ENCODE data around the gene NR1H4. TPM values are rescaled to one million over a fixed set of nuclear protein-coding genes. Genes with fewer than 3 reads are reported as not detected.
"Not testable (repeated sequence)": the region's sequence is repeated elsewhere in the genome, so short reads cannot be mapped to it uniquely, and the experiment has no call there.

Gene NR1H4
- 10 to 100 TPM; 10.7 to 50.7 (median 28.8) TPM for total RNA-seq

DNA sequence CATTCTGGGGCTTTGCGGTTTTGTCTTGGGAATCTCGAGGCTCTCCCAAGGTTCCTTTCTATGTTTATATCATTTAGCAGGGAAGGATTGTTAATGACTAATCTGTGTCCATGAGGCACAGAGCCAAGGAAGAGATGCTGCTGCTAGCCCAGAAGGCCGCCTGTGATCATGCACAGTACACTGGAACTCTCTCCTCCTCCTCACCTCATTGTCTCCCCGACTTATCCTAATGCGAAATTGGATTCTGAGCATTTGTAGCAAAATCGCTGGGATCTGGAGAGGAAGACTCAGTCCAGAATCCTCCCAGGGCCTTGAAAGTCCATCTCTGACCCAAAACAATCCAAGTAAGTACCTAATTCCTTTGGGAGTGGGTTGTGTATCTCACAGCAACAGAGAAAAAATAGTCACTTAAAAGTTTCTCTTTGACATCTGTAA is at the start of gene NR1H4:
Gene NR1H4 (plus strand): TSS at position 151 of the 435 bp plus-strand sequence. CDS start 19,458 bp downstream, outside the sequence.
- H3K27ac ChIP-seq, result no peak within 1 kb of the TSS

DNA sequence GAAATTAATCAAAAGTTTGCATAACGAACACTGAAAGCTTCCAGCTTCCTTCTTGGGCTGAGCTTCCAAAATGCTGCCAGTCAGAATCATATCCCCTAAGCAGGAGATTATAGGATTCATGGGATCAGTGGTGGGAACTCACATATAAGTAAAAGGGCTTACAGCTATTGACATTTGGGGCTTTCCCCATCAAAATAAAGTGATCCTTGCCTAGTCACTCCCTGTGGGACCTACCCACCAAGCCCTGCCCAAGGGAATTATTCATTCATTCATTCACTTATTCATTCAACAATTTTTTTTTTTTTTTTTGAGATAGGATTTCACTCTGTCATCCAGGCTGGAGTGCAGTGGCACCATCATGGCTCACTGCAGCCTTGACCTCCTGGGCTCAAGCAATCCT is 47.5 kb upstream of the NR1H4 start:
- Histone ChIP-seq H3K27me3 (no peaks in the 10 kb centered on the region), H3K27ac (no peak overlapping the region), H3K36me3 (no peaks in the 10 kb centered on the region), H3K9me3 (peaks cover 0 to 7% of the 10 kb centered on the region in 2 donors), H3K4me3 (no peak overlapping the region), H3K4me1 (no peaks in the 10 kb centered on the region)
- no peak for DNase-seq
- TF ChIP-seq, protein P1, sequence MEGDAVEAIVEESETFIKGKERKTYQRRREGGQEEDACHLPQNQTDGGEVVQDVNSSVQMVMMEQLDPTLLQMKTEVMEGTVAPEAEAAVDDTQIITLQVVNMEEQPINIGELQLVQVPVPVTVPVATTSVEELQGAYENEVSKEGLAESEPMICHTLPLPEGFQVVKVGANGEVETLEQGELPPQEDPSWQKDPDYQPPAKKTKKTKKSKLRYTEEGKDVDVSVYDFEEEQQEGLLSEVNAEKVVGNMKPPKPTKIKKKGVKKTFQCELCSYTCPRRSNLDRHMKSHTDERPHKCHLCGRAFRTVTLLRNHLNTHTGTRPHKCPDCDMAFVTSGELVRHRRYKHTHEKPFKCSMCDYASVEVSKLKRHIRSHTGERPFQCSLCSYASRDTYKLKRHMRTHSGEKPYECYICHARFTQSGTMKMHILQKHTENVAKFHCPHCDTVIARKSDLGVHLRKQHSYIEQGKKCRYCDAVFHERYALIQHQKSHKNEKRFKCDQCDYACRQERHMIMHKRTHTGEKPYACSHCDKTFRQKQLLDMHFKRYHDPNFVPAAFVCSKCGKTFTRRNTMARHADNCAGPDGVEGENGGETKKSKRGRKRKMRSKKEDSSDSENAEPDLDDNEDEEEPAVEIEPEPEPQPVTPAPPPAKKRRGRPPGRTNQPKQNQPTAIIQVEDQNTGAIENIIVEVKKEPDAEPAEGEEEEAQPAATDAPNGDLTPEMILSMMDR (IDR thresholded peaks at IDR 0.05), result no peak
- TF ChIP-seq POLR2AphosphoS5 (IDR thresholded peaks at IDR 0.05), result no peak
- TF ChIP-seq POLR2A (IDR thresholded peaks at IDR 0.05), result no peak
- no peak for TF ChIP-seq EP300 (IDR thresholded peaks at IDR 0.05; ENCODE audit: low read depth)
- WGBS, 2 donors (ENCODE audit: low coverage in 1 of 2), result 33% methylated on average over 1 of the region's 1 CpG
- intact Hi-C loops (cut with DNase I; ENCODE audit: low total_unique reads), result no loop called here
- in situ Hi-C loops (cut with MboI; ENCODE audit: low pct_ligation_motif_present in 1 of 4, low pct_unique_long_range_greater_than_20kb in 1 of 4, low sequenced_read_pairs in 3 of 4), result no loop called here

More for the DNA sequence above, at the start of gene NR1H4:
- intact Hi-C loops (cut with DNase I; ENCODE audit: low total_unique reads) (no loop called here), in situ Hi-C loops (cut with MboI; ENCODE audit: low pct_ligation_motif_present in 1 of 4, low pct_unique_long_range_greater_than_20kb in 1 of 4, low sequenced_read_pairs in 3 of 4) (no loop called here)
- Histone ChIP-seq H3K4me1 (peaks cover 0 to 9% (median 0%) of the 10 kb centered on the region in 4 donors), H3K27me3 (no peaks in the 10 kb centered on the region), H3K9me3 (no peaks in the 10 kb centered on the region), H3K36me3 (no peaks in the 10 kb centered on the region), H3K4me3 (no peak within 1 kb of the TSS)
- TF ChIP-seq POLR2AphosphoS5 (IDR thresholded peaks at IDR 0.05) (no peak), EP300 (IDR thresholded peaks at IDR 0.05; ENCODE audit: low read depth) (no peak), POLR2A (IDR thresholded peaks at IDR 0.05) (no peak)
- TF ChIP-seq, protein P1 (IDR thresholded peaks at IDR 0.05), result no peak
- 29 to 67% methylated on average over 2 to 6 of the region's 6 CpGs for WGBS, 2 donors (ENCODE audit: low coverage in 1 of 2)
- no peak for DNase-seq

DNA sequence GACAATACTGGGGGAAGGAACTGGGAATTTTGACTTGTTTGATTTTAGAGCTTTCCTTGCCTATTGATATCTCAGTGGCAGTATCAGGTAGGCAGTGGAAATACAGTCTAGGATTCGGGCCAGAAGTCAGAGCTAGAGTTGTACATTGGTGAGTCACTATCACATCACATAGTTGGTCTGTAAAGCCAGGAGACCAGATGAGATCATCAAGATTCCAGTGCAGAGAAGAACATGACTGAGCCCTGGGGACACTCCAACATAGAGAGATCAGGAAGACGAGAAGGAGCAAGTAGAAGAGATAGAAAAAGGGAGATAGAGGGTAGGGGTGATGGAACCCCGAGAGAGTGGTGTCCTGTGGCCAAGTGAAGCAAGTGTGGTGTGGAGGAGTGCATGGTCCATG is 46.6 kb upstream of the NR1H4 start:
- intact Hi-C loops (cut with DNase I; ENCODE audit: low total_unique reads) (no loop called here), in situ Hi-C loops (cut with MboI; ENCODE audit: low pct_ligation_motif_present in 1 of 4, low pct_unique_long_range_greater_than_20kb in 1 of 4, low sequenced_read_pairs in 3 of 4) (no loop called here)
- Histone ChIP-seq H3K27me3 (no peaks in the 10 kb centered on the region), H3K4me3 (no peak overlapping the region), H3K4me1 (no peaks in the 10 kb centered on the region), H3K27ac (no peak overlapping the region), H3K9me3 (peaks cover 0 to 7% of the 10 kb centered on the region in 2 donors), H3K36me3 (no peaks in the 10 kb centered on the region)
- TF ChIP-seq POLR2AphosphoS5 (IDR thresholded peaks at IDR 0.05) (no peak), EP300 (IDR thresholded peaks at IDR 0.05; ENCODE audit: low read depth) (no peak), POLR2A (IDR thresholded peaks at IDR 0.05) (no peak)
- TF ChIP-seq, protein P1 (IDR thresholded peaks at IDR 0.05), result no peak
- no peak for DNase-seq
- WGBS, 2 donors (ENCODE audit: low coverage in 1 of 2), result 69 to 74% methylated on average over 2 to 3 of the region's 3 CpGs

DNA sequence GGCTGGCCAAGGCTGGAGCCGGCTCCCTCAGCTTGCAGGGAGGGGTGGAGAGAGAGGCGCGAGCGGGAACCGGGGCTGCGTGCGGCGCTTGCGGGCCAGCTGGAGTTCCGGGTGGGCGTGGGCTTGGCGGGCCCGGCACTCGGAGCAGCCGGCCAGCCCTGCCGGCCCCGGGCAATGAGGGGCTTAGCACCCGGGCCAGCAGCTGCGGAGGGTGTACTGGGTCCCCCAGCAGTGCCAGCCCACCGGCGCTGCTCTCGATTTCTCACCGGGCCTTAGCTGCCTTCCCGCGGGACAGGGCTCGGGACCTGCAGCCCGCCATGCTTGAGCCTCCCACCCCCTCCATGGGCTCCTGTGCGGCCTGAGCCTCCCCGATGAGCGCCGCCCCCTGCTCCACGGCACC is 43.4 kb upstream of the NR1H4 start:
- H3K4me1 ChIP-seq; H3K36me3 ChIP-seq; in situ Hi-C loops (cut with MboI; ENCODE audit: low pct_ligation_motif_present in 1 of 4, low pct_unique_long_range_greater_than_20kb in 1 of 4, low sequenced_read_pairs in 3 of 4); H3K4me3 ChIP-seq; H3K9me3 ChIP-seq; H3K27ac ChIP-seq; H3K27me3 ChIP-seq; intact Hi-C loops (cut with DNase I; ENCODE audit: low total_unique reads); DNase-seq: not testable (repeated sequence)
- WGBS, 2 donors (ENCODE audit: low coverage in 1 of 2), result 98% methylated on average over 32 of the region's 32 CpGs; no CpG with 5 or more reads in 1 of the 2 donors

DNA sequence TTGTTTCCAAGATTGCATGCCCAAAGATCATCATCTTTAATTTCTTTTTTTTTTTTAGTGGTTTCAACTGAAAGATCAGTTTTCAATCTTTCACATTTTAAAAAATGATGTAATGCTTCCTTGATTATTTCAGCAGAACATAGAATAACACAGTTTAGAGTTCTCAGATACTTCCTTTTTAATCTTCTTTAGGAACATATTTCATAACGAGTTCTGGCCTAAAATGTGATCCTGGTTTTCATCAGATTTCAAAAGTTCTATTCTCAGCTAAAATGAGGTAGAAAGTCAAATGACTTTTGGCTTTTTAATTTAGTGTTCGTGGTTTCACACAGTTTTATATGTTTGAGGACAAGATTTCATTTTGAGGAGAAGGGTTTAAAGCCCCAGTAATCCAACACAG is 40.0 kb upstream of the NR1H4 start:
- intact Hi-C loops (cut with DNase I; ENCODE audit: low total_unique reads), result no loop called here
- no peak overlapping the region for H3K4me3 ChIP-seq
- no peak for DNase-seq
- H3K9me3 ChIP-seq, result no peaks in the 10 kb centered on the region
- H3K27me3 ChIP-seq, result no peaks in the 10 kb centered on the region
- in situ Hi-C loops (cut with MboI; ENCODE audit: low pct_ligation_motif_present in 1 of 4, low pct_unique_long_range_greater_than_20kb in 1 of 4, low sequenced_read_pairs in 3 of 4), result no loop called here
- H3K36me3 ChIP-seq, result no peaks in the 10 kb centered on the region
- H3K27ac ChIP-seq, result no peak overlapping the region
- TF ChIP-seq POLR2AphosphoS5 (IDR thresholded peaks at IDR 0.05), result no peak
- no peak for TF ChIP-seq POLR2A (IDR thresholded peaks at IDR 0.05)
- TF ChIP-seq, protein P1 (IDR thresholded peaks at IDR 0.05), result no peak
- no peak for TF ChIP-seq EP300 (IDR thresholded peaks at IDR 0.05; ENCODE audit: low read depth)
- H3K4me1 ChIP-seq, result peaks cover 2 to 21% (median 10%) of the 10 kb centered on the region in 4 donors
- 54 to 69% methylated on average over 2 of the region's 2 CpGs for WGBS, 2 donors (ENCODE audit: low coverage in 1 of 2)
